Activated CD4-positive, alpha-beta T cell treated with anti-CD3 and anti-CD28 coated beads, Interleukin-2, amount 10 ng/mL, durations not matched to agents 24 days and 14 days (primary cell): ENCODE data around the gene KLRB1. TPM values are rescaled to one million over a fixed set of nuclear protein-coding genes. Genes with fewer than 3 reads are reported as not detected.
"Not testable (repeated sequence)": the region's sequence is repeated elsewhere in the genome, so short reads cannot be mapped to it uniquely, and the experiment has no call there.

Experiments used
- DNase-seq: peaks from one replicate; pipeline ENCODE4 v3.0.0; 2022
- H3K27ac Mint-ChIP-seq: one replicate; pipeline ENCODE4 v1.8.0; 2022; ENCODE audit warnings: mild to moderate bottlenecking, mixed read lengths
- H3K27me3 Mint-ChIP-seq: one replicate; pipeline ENCODE4 v1.8.0; 2022; ENCODE audit warnings: mixed read lengths
- H3K36me3 Mint-ChIP-seq: one replicate; pipeline ENCODE4 v1.8.0; 2022; ENCODE audit warnings: low read depth, mild to moderate bottlenecking, mixed read lengths
- H3K4me1 Mint-ChIP-seq: one replicate; pipeline ENCODE4 v1.8.0; 2021; ENCODE audit warnings: mixed read lengths
- H3K4me3 Mint-ChIP-seq: one replicate; pipeline ENCODE4 v1.8.0; 2022; ENCODE audit warnings: mild to moderate bottlenecking, moderate library complexity, mixed read lengths
- H3K9me3 Mint-ChIP-seq: one replicate; pipeline ENCODE4 v1.8.0; 2021; ENCODE audit warnings: mixed read lengths
- intact Hi-C: fragments of 100-400 bp; cut with micrococcal nuclease; formaldehyde crosslinking; loops from one replicate; pipeline ENCODE4 v1.15.1; 2023
- total RNA-seq: library from RNA; stranded (reverse); gene quantifications from 2 replicates; pipeline ENCODE4 v1.2.3, GENCODE V29; 2022

KLRB1 gene
- total RNA-seq, 1 donor from 2014 or later, result not detected

GRCh38 chr12:9545489-9545888 lies 62.2 kb downstream of the KLRB1 start:
- H3K27ac Mint-ChIP-seq, H3K27me3 Mint-ChIP-seq, H3K9me3 Mint-ChIP-seq, intact Hi-C loops, H3K4me1 Mint-ChIP-seq, H3K36me3 Mint-ChIP-seq, DNase-seq, H3K4me3 Mint-ChIP-seq: not testable (repeated sequence)

Other genes with a start within 250 kb of the KLRB1 start
- gene CLEC2D, start 61.8 kb upstream of the KLRB1 start, total RNA-seq, result 386 and 391 TPM in 2 replicates
- gene CLECL1, start 125.2 kb upstream of the KLRB1 start, total RNA-seq, result 5.3 and 9.1 TPM in 2 replicates
- 106 and 111 TPM in 2 replicates for gene CD69, start 153.0 kb upstream of the KLRB1 start, total RNA-seq
- gene KLRF1, start 219.6 kb upstream of the KLRB1 start, total RNA-seq, result not detected in 2 replicates